GM23338 (cell line): ENCODE measurements around the gene ENTPD6. TPM values are rescaled to one million over a fixed set of nuclear protein-coding genes. Genes with fewer than 3 reads are reported as not detected.
"Not testable (repeated sequence)": the region's sequence is repeated elsewhere in the genome, so short reads cannot be mapped to it uniquely, and the experiment has no call there.

Experiments
- ATAC-seq: fragments of 200-7000 bp; cut with Tn5 transposase; 3 replicates; pipeline ENCODE4 v1.9.1; 2020
- DNase-seq: peaks from one replicate; pipeline ENCODE4 v3.0.0-alpha.2; 2015; ENCODE audit warnings: low spot score
- H2AFZ ChIP-seq: fragments of 200-600 bp; sonication (generic); 2 replicates; pipeline ENCODE4 v1.8.0; 2016; ENCODE audit warnings: antibody characterized with exemption, mild to moderate bottlenecking, moderate library complexity
- H3F3A ChIP-seq: fragments of 200-600 bp; sonication (generic); replicated peaks from 2 replicates; pipeline ENCODE4 v1.8.0; 2017; ENCODE audit warnings: antibody characterized with exemption, mixed run types, low read depth
- H3K27ac ChIP-seq: fragments of 200-600 bp; sonication (generic); 2 replicates; pipeline ENCODE4 v1.6.1; 2016; ENCODE audit warnings: low read depth
- H3K27me3 ChIP-seq: fragments of 200-600 bp; sonication (generic); 2 replicates; pipeline ENCODE4 v1.8.0; 2016; ENCODE audit warnings: mild to moderate bottlenecking, mixed run types, moderate library complexity; ENCODE audit not compliant: insufficient read depth
- H3K36me3 ChIP-seq: fragments of 200-600 bp; sonication (generic); 2 replicates; pipeline ENCODE4 v1.8.0; 2016; ENCODE audit warnings: mild to moderate bottlenecking; ENCODE audit not compliant: insufficient read depth
- H3K4me1 ChIP-seq: fragments of 200-600 bp; sonication (generic); 2 replicates; pipeline ENCODE4 v1.8.0; 2016; ENCODE audit warnings: mild to moderate bottlenecking, moderate library complexity; ENCODE audit not compliant: insufficient read depth
- H3K4me2 ChIP-seq: fragments of 200-600 bp; sonication (generic); 2 replicates; pipeline ENCODE4 v1.7.1; 2017; ENCODE audit warnings: mixed run types
- H3K4me3 ChIP-seq: fragments of 200-600 bp; sonication (generic); 2 replicates; pipeline ENCODE4 v1.6.1; 2016; ENCODE audit warnings: mixed run types
- H3K79me2 ChIP-seq: fragments of 200-600 bp; sonication (generic); replicated peaks from 2 replicates; pipeline ENCODE4 v1.8.0; 2017; ENCODE audit warnings: mild to moderate bottlenecking; ENCODE audit not compliant: insufficient read depth
- H3K9me2 ChIP-seq: fragments of 200-600 bp; sonication (generic); 2 replicates; pipeline ENCODE4 v1.8.0; 2017; ENCODE audit not compliant: insufficient read depth
- H4K20me1 ChIP-seq: fragments of 200-600 bp; sonication (generic); replicated peaks from 2 replicates; pipeline ENCODE4 v1.8.0; 2017; ENCODE audit warnings: mild to moderate bottlenecking; ENCODE audit not compliant: insufficient read depth
- H3K27ac Mint-ChIP-seq: 2 replicates; pipeline ENCODE4 v1.8.0; 2020; ENCODE audit warnings: inconsistent platforms, mild to moderate bottlenecking, moderate library complexity, mixed read lengths
- H3K27me3 Mint-ChIP-seq: 3 replicates; pipeline ENCODE4 v1.8.0; 2022; ENCODE audit warnings: low read depth, mild to moderate bottlenecking, moderate library complexity, mixed read lengths, inconsistent platforms; ENCODE audit not compliant: insufficient read depth, poor library complexity
- H3K36me3 Mint-ChIP-seq: 3 replicates; pipeline ENCODE4 v1.8.0; 2021; ENCODE audit warnings: low read depth, mild to moderate bottlenecking, inconsistent platforms, moderate library complexity, mixed read lengths
- H3K4me1 Mint-ChIP-seq: 3 replicates; pipeline ENCODE4 v1.8.0; 2020; ENCODE audit warnings: mild to moderate bottlenecking, inconsistent platforms, mixed read lengths
- H3K4me3 Mint-ChIP-seq: 3 replicates; pipeline ENCODE4 v1.8.0; 2021; ENCODE audit warnings: moderate library complexity, mild to moderate bottlenecking, inconsistent platforms, mixed read lengths
- H3K9me3 Mint-ChIP-seq: 3 replicates; pipeline ENCODE4 v1.8.0; 2020; ENCODE audit warnings: moderate library complexity, mild to moderate bottlenecking, inconsistent platforms, mixed read lengths
- STAT1 ChIP-seq: IDR thresholded peaks from one replicate; pipeline ENCODE4 v1.6.1; 2016; ENCODE audit warnings: antibody characterized with exemption; ENCODE audit not compliant: unreplicated experiment
- ZNF114 ChIP-seq: fragments of 250-450 bp; sonication (Bioruptor Pico); IDR thresholded peaks from 2 replicates; pipeline ENCODE4 v1.5.0; 2020; ENCODE audit warnings: mild to moderate bottlenecking, moderate library complexity
- ZNF462 ChIP-seq: fragments of 250-450 bp; sonication (Bioruptor Pico); IDR thresholded peaks from 2 replicates; pipeline ENCODE4 v1.5.0; 2020; ENCODE audit warnings: mild to moderate bottlenecking, moderate library complexity
- polyA plus RNA-seq: library from polyadenylated mRNA; unstranded; fragments of >200 nt; fragmentation: Nextera tagmentation; extraction: Ambion mirVana; gene quantifications from 2 replicates; pipeline ENCODE4 v1.2.1, GENCODE V29; 2016
- total RNA-seq: library from RNA; depleted of rRNA; stranded (reverse); fragments of >200 nt; shearing (Covaris generic); gene quantifications from 2 replicates; pipeline ENCODE4 v1.2.3, GENCODE V29; 2014

Gene ENTPD6
- total and polyA plus RNA-seq, 2 experiments from 2014 or later = 19.3 to 45.9 TPM

- Mint-ChIP-seq H3K4me3 (no peak overlapping the region), H3K27me3 (peaks cover 11% of the 10 kb centered on the region), H3K27ac (no peak overlapping the region), H3K4me1 (peaks cover 8% of the 10 kb centered on the region), H3K36me3 (no peaks in the 10 kb centered on the region), H3K9me3 (no peaks in the 10 kb centered on the region)
- no peak for DNase-seq
- H3F3A ChIP-seq = no peaks in the 10 kb centered on the region
- no peak overlapping the region for H3K4me2 ChIP-seq
- H3K4me1 ChIP-seq = 0 out of 2 replicates have a peak, but pooled peaks cover 6% of the 10 kb centered on the region
- no peaks in the 10 kb centered on the region for H3K79me2 ChIP-seq
- no peak for ATAC-seq
- 0 out of 2 replicates have a peak overlapping the region, but pooled peaks have one; percentile 38 for H2AFZ ChIP-seq
- no peak overlapping the region for H3K4me3 ChIP-seq
- H3K36me3 ChIP-seq = no peaks in the 10 kb centered on the region
- H3K27me3 ChIP-seq = no peaks in the 10 kb centered on the region
- no peak overlapping the region for H3K27ac ChIP-seq
- H4K20me1 ChIP-seq = no peaks in the 10 kb centered on the region
- TF ChIP-seq ZNF462 (CRISPR knock-in tag) (no peak), ZNF114 (CRISPR knock-in tag) (no peak), STAT1 (no peak)
- H3K9me2 ChIP-seq = no peaks in the 10 kb centered on the region
Observed at GRCh38 chr20:25239387-25240370, 44.2 kb downstream of the ENTPD6 start.

- not testable (repeated sequence) for H3K27ac ChIP-seq, H3K27ac Mint-ChIP-seq, ATAC-seq
Observed at GRCh38 chr20:25240851-25241658, 45.5 kb downstream of the ENTPD6 start.

GRCh38 chr20:25241659-25241955, 46.1 kb downstream of the ENTPD6 start:
- not testable (repeated sequence) for H3K9me3 Mint-ChIP-seq, H4K20me1 ChIP-seq, DNase-seq, H3K4me3 ChIP-seq, H3K27ac Mint-ChIP-seq, H3K9me2 ChIP-seq, ATAC-seq, H3K27ac ChIP-seq, H3F3A ChIP-seq, H3K4me3 Mint-ChIP-seq, H3K36me3 ChIP-seq, H3K79me2 ChIP-seq, H3K4me2 ChIP-seq, H3K36me3 Mint-ChIP-seq, H3K4me1 ChIP-seq, H2AFZ ChIP-seq, H3K27me3 ChIP-seq
- peaks cover 18% of the 10 kb centered on the region for H3K4me1 Mint-ChIP-seq
- peaks cover 16% of the 10 kb centered on the region for H3K27me3 Mint-ChIP-seq

More at GRCh38 chr20:25240851-25241658, 45.5 kb downstream of the ENTPD6 start:
- H3K4me1 ChIP-seq, DNase-seq, H3K27me3 ChIP-seq, H3K79me2 ChIP-seq, H3K4me2 ChIP-seq, H3K9me3 Mint-ChIP-seq, H3K36me3 Mint-ChIP-seq, H3K4me3 Mint-ChIP-seq, H4K20me1 ChIP-seq, H3F3A ChIP-seq, H3K9me2 ChIP-seq, H2AFZ ChIP-seq, H3K36me3 ChIP-seq, H3K4me3 ChIP-seq: not testable (repeated sequence)
- Mint-ChIP-seq H3K27me3 (peaks cover 15% of the 10 kb centered on the region), H3K4me1 (peaks cover 15% of the 10 kb centered on the region)
